ENCODE results near the gene APCDD1.

- TF ChIP-seq, protein P1, sequence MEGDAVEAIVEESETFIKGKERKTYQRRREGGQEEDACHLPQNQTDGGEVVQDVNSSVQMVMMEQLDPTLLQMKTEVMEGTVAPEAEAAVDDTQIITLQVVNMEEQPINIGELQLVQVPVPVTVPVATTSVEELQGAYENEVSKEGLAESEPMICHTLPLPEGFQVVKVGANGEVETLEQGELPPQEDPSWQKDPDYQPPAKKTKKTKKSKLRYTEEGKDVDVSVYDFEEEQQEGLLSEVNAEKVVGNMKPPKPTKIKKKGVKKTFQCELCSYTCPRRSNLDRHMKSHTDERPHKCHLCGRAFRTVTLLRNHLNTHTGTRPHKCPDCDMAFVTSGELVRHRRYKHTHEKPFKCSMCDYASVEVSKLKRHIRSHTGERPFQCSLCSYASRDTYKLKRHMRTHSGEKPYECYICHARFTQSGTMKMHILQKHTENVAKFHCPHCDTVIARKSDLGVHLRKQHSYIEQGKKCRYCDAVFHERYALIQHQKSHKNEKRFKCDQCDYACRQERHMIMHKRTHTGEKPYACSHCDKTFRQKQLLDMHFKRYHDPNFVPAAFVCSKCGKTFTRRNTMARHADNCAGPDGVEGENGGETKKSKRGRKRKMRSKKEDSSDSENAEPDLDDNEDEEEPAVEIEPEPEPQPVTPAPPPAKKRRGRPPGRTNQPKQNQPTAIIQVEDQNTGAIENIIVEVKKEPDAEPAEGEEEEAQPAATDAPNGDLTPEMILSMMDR (IDR thresholded peaks at IDR 0.05) = no peak
- TF ChIP-seq ZFX (IDR thresholded peaks at IDR 0.05; ENCODE audit: borderline replicate concordance) = no peak
Measured at GRCh38 chr18:10453261-10453805, 1.1 kb upstream of the APCDD1 start.
